ENCODE measurements around the gene SMYD3.

DNA sequence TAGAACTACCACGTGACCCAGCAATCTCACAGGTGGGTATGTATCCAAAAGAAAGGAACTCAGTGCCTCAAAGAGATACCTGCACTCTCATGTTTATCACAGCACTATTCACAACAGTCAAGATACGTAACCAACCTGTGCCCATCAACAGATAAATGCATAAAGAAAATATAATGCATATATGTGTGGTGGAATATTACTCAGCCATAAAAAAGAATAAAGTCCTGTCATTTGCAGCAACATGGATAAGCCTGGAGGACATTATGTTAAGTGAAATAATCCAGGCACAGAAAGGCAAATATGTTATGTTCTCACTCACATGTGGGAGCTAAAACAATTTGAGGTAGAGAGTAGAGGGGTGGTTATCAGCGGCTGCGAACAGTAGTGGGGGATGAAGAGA, 413.8 kb downstream of the SMYD3 start:
- TF ChIP-seq, protein P1, sequence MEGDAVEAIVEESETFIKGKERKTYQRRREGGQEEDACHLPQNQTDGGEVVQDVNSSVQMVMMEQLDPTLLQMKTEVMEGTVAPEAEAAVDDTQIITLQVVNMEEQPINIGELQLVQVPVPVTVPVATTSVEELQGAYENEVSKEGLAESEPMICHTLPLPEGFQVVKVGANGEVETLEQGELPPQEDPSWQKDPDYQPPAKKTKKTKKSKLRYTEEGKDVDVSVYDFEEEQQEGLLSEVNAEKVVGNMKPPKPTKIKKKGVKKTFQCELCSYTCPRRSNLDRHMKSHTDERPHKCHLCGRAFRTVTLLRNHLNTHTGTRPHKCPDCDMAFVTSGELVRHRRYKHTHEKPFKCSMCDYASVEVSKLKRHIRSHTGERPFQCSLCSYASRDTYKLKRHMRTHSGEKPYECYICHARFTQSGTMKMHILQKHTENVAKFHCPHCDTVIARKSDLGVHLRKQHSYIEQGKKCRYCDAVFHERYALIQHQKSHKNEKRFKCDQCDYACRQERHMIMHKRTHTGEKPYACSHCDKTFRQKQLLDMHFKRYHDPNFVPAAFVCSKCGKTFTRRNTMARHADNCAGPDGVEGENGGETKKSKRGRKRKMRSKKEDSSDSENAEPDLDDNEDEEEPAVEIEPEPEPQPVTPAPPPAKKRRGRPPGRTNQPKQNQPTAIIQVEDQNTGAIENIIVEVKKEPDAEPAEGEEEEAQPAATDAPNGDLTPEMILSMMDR (conservative IDR thresholded peaks at IDR 0.05; ENCODE audit: low read length) = no peak
- TF ChIP-seq EZH2phosphoT487 (IDR thresholded peaks at IDR 0.05; ENCODE audit: borderline replicate concordance) = no peak

All from Loucy (cell line).